K562 (cell line): Measurements from ENCODE around the gene E2F2. TPM values are rescaled to one million over a fixed set of nuclear protein-coding genes. Genes with fewer than 3 reads are reported as not detected.

Experiments
- ATAC-seq: fragments of 200-7000 bp; cut with Tn5 transposase; 3 replicates; pipeline ENCODE4 v1.9.1; 2020; ENCODE audit warnings: moderate library complexity
- BruUV-seq: library from RNA; stranded (reverse); fragments of 400-500 nt; replicated peaks from 2 replicates; lab custom pipeline; 2021; lab: Mats Ljungman, UMichigan
- CTCF ChIA-PET: fragments of 300-600 bp; formaldehyde crosslinking; extraction: SDS; loops from one replicate; lab custom pipeline; 2021; ENCODE audit warnings: low intra/inter-chr PET ratio; lab: Yijun Ruan, JAX
- POLR2A ChIA-PET: fragments of 300-600, 350-650 bp; sonication (Branson Sonifier 250); formaldehyde crosslinking; extraction: SDS; loops from one replicate; lab custom pipeline; 2021; ENCODE audit warnings: antibody characterized with exemption, inconsistent platforms; lab: Yijun Ruan, JAX
- DNase-seq, 4 experiments: peaks; one replicate each; pipeline versions ENCODE4 v3.0.0 to v3.0.0-alpha.2; 2011 to 2018; ENCODE audit warnings: low spot score in 3 of 4, mixed read lengths in 3 of 4; ENCODE audit errors: extremely low read depth in 1 of 4
- FAIRE-seq: peaks from 2 replicates; lab custom pipeline; 2011; peaks lifted over from hg19 to GRCh38; lab: Jason Lieb, UNC
- H2AFZ ChIP-seq: 2 replicates; pipeline ENCODE4 v1.6.0; 2011; ENCODE audit warnings: low read depth, low read length, control low read depth, inconsistent platforms
- H3K27ac ChIP-seq: fragments of 200-600 bp; 3 replicates; pipeline ENCODE4 v1.8.0; 2011; ENCODE audit warnings: low read depth, mild to moderate bottlenecking, control low read depth, inconsistent platforms, low read length, moderate library complexity, mixed read lengths; ENCODE audit errors: extremely low read depth
- H3K27me3 ChIP-seq, 2 experiments: fragments of 300-600 bp in 1 of 2; 2 replicates in 1 of 2; 3 replicates in 1 of 2; pipeline versions ENCODE4 v1.6.0 to v1.8.0; 2011; ENCODE audit warnings: inconsistent platforms in 2 of 2, low read length in 2 of 2, mild to moderate bottlenecking in 1 of 2, mixed read lengths in 1 of 2, moderate library complexity in 1 of 2; ENCODE audit not compliant: control insufficient read depth in 2 of 2, insufficient read depth in 2 of 2
- H3K36me3 ChIP-seq: fragments of 300-600 bp; 3 replicates; pipeline ENCODE4 v1.8.0; 2011; ENCODE audit warnings: mild to moderate bottlenecking, low read length, inconsistent platforms; ENCODE audit not compliant: control insufficient read depth, insufficient read depth
- H3K4me1 ChIP-seq, 2 experiments: fragments of 200-600 bp in 1 of 2; replicated peaks in 1 of 2; 2 replicates in 1 of 2; 3 replicates in 1 of 2; pipeline versions ENCODE4 v1.5.1 to v1.8.0; 2011; ENCODE audit warnings: inconsistent platforms in 2 of 2, low read length in 2 of 2, mild to moderate bottlenecking in 1 of 2, mixed read lengths in 1 of 2, moderate library complexity in 1 of 2; ENCODE audit not compliant: control insufficient read depth in 2 of 2, insufficient read depth in 2 of 2
- H3K4me2 ChIP-seq: 2 replicates; pipeline ENCODE4 v1.6.1; 2011; ENCODE audit warnings: low read length, control low read depth, inconsistent platforms, mixed read lengths; ENCODE audit not compliant: insufficient read depth
- H3K4me3 ChIP-seq: fragments of 200-600 bp; sonication (generic), shearing (Covaris generic); 2 replicates; pipeline ENCODE4 v1.5.1; 2016; ENCODE audit warnings: control low read depth, inconsistent platforms
- H3K79me2 ChIP-seq: fragments of 200-600 bp; 3 replicates; pipeline ENCODE4 v1.8.0; 2011; ENCODE audit warnings: low read length, inconsistent platforms; ENCODE audit not compliant: control insufficient read depth, insufficient read depth
- H3K9ac ChIP-seq, 2 experiments: 2 replicates each; pipeline versions ENCODE4 v1.6.0 to v1.6.1; 2011; ENCODE audit warnings: low read depth in 2 of 2, low read length in 2 of 2, control low read depth in 1 of 2, inconsistent platforms in 1 of 2, mild to moderate bottlenecking in 1 of 2, mixed read lengths in 1 of 2; ENCODE audit not compliant: insufficient read depth in 1 of 2
- H3K9me1 ChIP-seq: one replicate; pipeline ENCODE4 v1.6.0; 2011; ENCODE audit warnings: inconsistent platforms, mild to moderate bottlenecking, low read length, moderate library complexity; ENCODE audit not compliant: control insufficient read depth, insufficient read depth
- H3K9me3 ChIP-seq: replicated peaks from 2 replicates; pipeline ENCODE4 v1.5.1; 2011; ENCODE audit warnings: low read depth, low read length, inconsistent platforms; ENCODE audit not compliant: control insufficient read depth, insufficient read depth
- H4K20me1 ChIP-seq: replicated peaks from 2 replicates; pipeline ENCODE4 v1.6.1; 2011; ENCODE audit warnings: low read length, inconsistent platforms, mixed read lengths; ENCODE audit not compliant: control insufficient read depth, insufficient read depth
- ELF1 ChIP-seq: fragments of 200-800 bp; sonication (Bioruptor generic); IDR thresholded peaks from 2 replicates; pipeline ENCODE4 v1.6.1; 2016; ENCODE audit warnings: missing genetic modification characterization, missing compliant biosample characterization
- HLTF ChIP-seq: fragments of 450-650 bp; IDR thresholded peaks from 2 replicates; pipeline ENCODE4 v1.6.1; 2016
- MLX ChIP-seq, 2 experiments: fragments of 450-650 bp in 1 of 2; sonication (generic) in 1 of 2; formaldehyde crosslinking; conservative IDR thresholded peaks; 2 replicates each; pipeline versions ENCODE4 v1.4.0 to v1.8.1; 2020 to 2022; ENCODE audit warnings: mild to moderate bottlenecking in 1 of 2, missing genetic modification reagents in 1 of 2
- TGIF2 ChIP-seq: sonication (generic); formaldehyde crosslinking; IDR thresholded peaks from 2 replicates; pipeline ENCODE4 v1.8.1; 2022; ENCODE audit warnings: mild to moderate bottlenecking, missing genetic modification reagents, moderate library complexity
- ZBTB9 ChIP-seq: fragments of 450-650 bp; formaldehyde crosslinking; IDR thresholded peaks from 2 replicates; pipeline ENCODE4 v1.4.0; 2020; ENCODE audit warnings: mild to moderate bottlenecking, moderate library complexity
- ZNF398 ChIP-seq: fragments of 250-450 bp; sonication (Bioruptor Pico); IDR thresholded peaks from 2 replicates; pipeline ENCODE4 v1.8.0; 2021; ENCODE audit warnings: moderate library complexity, mild to moderate bottlenecking, inconsistent platforms
- WGBS: fragments of 100-300 bp; shearing (Covaris generic); methylation state at CpG from one replicate; pipeline ENCODE4 v1.1.6; 2016; ENCODE audit warnings: low coverage, mixed read lengths; ENCODE audit not compliant: insufficient coverage; ENCODE audit errors: missing lambda C conversion rate; 5-methylcytosine and 5-hydroxymethylcytosine counted together
- in situ Hi-C: fragments of 300-500 bp; cut with MboI; formaldehyde crosslinking; loops from 4 replicates; pipeline ENCODE4 v1.15.0; 2018; ENCODE audit warnings: inconsistent platforms, mixed read lengths
- intact Hi-C: fragments of 100-400 bp; cut with micrococcal nuclease; formaldehyde crosslinking; loops from 2 replicates; pipeline ENCODE4 v1.14.2; 2022
- polyA plus RNA-seq, 8 experiments: library from polyadenylated mRNA; depleted of rRNA in 4 of 8; stranded (reverse) in 5 of 8; unstranded in 3 of 8; fragments of >200 nt; fragmentation: Nextera tagmentation in 2 of 8; fragmentation: Illumina TruSeq in 1 of 8; extraction: Ambion mirVana in 2 of 8; extraction: Trizol in 1 of 8; gene quantifications; 2 replicates each; pipeline versions ENCODE4 v1.2.1 to v1.2.3, GENCODE V29; 2011 to 2014; ENCODE audit warnings: inconsistent platforms in 1 of 8, missing spikeins in 1 of 8
- total RNA-seq, 7 experiments: library from RNA; depleted of rRNA in 6 of 7; stranded (reverse); fragments of >200 nt in 6 of 7; fragmentation: Illumina TruSeq in 2 of 7; extraction: Trizol in 2 of 7; gene quantifications; 2 replicates each; pipeline versions ENCODE4 v1.2.1 to v1.2.3, GENCODE V29; 2011 to 2021; ENCODE audit warnings: low replicate concordance in 1 of 7
- TF ChIP-seq, protein P1 (sequence below), 2 experiments: fragments of 450-650 bp; conservative IDR thresholded peaks; 2 replicates each; pipeline ENCODE4 v1.6.1; 2017; ENCODE audit warnings: mild to moderate bottlenecking in 2 of 2, moderate library complexity in 2 of 2

Gene E2F2
- total and polyA plus RNA-seq, 9 of the 15 experiments (the other 6 are each of a cell fraction or from before 2014, with no cell fraction given) = 3.1 to 25.3 (median 11.4) TPM

- TF ChIP-seq ZBTB9 (CRISPR knock-in tag) = no peak
- TF ChIP-seq ZNF398 (CRISPR knock-in tag) = no peak
- TF ChIP-seq TGIF2 (CRISPR knock-in tag) = no peak
- TF ChIP-seq, all 486 proteins: peak for 0
These were observed 30.6 kb downstream of the E2F2 start (continued) for GRCh38 chr1:23500466-23500865.

DNA sequence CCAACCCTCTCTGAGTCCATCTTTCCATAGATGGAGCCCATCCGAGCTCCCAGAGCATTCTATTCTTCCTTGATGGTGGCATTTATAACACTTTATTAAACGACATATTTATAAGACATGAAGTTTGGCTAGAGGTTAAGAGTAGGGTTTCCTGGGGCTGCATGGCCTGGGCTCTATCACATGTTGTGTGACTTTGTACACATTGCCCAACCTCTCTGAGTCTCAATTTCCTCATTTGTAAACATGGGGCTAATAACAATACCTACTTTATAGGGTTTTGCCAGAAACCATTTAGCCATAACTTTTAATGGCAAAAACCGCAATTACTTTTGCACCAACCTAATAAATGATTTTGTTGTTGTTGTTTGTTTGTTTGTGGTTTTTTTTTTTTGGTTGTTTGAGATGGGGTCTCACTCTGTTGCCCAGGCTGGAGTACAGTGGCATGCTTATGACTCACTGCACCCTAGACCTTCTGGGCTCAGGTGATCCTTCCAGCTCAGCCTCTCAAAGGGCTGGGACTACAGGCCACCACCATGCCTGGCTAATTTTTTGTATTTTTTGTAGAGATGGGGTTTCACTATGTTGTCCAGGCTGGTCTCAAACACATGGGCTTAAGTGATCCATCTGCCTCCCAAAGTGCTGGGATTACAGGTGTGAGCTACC, 33.1 kb downstream of the E2F2 start:
- no peaks in the 10 kb centered on the region for H3K9me1 ChIP-seq
- in situ Hi-C loops = loop anchor here (5.0 kb wide), 1 partner anchor 34 kb away; the partner anchor contains the start of gene E2F2
- ChIA-PET CTCF (interaction anchor here (0.7 to 2.8 kb wide), 6 partner anchors 41 to 419 kb away, joined by 3 to 25 read pairs (median 4); no protein-coding TSS in a partner anchor), POLR2A (interaction anchor here (0.6 to 3.3 kb wide), 16 partner anchors 8 to 328 kb away, joined by 3 to 23 read pairs (median 4); partner anchors contain the start of gene ASAP3)
- no peak overlapping the region; a peak in 1 of 4 replicates for H3K9ac ChIP-seq
- WGBS = 31% methylated on average over 3 of the region's 3 CpGs
- H3K4me2 ChIP-seq = no peak overlapping the region
- no peaks in the 10 kb centered on the region for H3K27me3 ChIP-seq
- DNase-seq (no peak), FAIRE-seq (no peak), ATAC-seq (peak; percentile 16)
- H3K36me3 ChIP-seq = no peaks in the 10 kb centered on the region
- H4K20me1 ChIP-seq = no peaks in the 10 kb centered on the region
- H3K4me1 ChIP-seq = peaks cover 0 to 4% of the 10 kb centered on the region in 2 experiments; a peak in 1 of 5 replicates
- H3K79me2 ChIP-seq = no peaks in the 10 kb centered on the region
- no peak overlapping the region for H3K27ac ChIP-seq
- intact Hi-C loops = loop anchor here (1.0 to 2.0 kb wide), 2 partner anchors 41 to 139 kb away; no protein-coding TSS in a partner anchor
- BruUV-seq = no TSS peak
- H3K9me3 ChIP-seq = no peaks in the 10 kb centered on the region
- H3K4me3 ChIP-seq = no peak overlapping the region
- peak overlapping the region; percentile 94 for H2AFZ ChIP-seq
- TF ChIP-seq, protein P1, sequence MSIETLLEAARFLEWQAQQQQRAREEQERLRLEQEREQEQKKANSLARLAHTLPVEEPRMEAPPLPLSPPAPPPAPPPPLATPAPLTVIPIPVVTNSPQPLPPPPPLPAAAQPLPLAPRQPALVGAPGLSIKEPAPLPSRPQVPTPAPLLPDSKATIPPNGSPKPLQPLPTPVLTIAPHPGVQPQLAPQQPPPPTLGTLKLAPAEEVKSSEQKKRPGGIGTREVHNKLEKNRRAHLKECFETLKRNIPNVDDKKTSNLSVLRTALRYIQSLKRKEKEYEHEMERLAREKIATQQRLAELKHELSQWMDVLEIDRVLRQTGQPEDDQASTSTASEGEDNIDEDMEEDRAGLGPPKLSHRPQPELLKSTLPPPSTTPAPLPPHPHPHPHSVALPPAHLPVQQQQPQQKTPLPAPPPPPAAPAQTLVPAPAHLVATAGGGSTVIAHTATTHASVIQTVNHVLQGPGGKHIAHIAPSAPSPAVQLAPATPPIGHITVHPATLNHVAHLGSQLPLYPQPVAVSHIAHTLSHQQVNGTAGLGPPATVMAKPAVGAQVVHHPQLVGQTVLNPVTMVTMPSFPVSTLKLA (conservative IDR thresholded peaks at IDR 0.05) = no peak
- TF ChIP-seq MLX (CRISPR knock-in tag; conservative IDR thresholded peaks at IDR 0.05) = no peak
- no peak for TF ChIP-seq HLTF
- no peak for TF ChIP-seq ELF1 (tag)
